Measurements from ENCODE around the gene MAGI3.
"Not testable (repeated sequence)": the region's sequence is repeated elsewhere in the genome, so short reads cannot be mapped to it uniquely, and the experiment has no call there.

The MAGI3 gene

DNA sequence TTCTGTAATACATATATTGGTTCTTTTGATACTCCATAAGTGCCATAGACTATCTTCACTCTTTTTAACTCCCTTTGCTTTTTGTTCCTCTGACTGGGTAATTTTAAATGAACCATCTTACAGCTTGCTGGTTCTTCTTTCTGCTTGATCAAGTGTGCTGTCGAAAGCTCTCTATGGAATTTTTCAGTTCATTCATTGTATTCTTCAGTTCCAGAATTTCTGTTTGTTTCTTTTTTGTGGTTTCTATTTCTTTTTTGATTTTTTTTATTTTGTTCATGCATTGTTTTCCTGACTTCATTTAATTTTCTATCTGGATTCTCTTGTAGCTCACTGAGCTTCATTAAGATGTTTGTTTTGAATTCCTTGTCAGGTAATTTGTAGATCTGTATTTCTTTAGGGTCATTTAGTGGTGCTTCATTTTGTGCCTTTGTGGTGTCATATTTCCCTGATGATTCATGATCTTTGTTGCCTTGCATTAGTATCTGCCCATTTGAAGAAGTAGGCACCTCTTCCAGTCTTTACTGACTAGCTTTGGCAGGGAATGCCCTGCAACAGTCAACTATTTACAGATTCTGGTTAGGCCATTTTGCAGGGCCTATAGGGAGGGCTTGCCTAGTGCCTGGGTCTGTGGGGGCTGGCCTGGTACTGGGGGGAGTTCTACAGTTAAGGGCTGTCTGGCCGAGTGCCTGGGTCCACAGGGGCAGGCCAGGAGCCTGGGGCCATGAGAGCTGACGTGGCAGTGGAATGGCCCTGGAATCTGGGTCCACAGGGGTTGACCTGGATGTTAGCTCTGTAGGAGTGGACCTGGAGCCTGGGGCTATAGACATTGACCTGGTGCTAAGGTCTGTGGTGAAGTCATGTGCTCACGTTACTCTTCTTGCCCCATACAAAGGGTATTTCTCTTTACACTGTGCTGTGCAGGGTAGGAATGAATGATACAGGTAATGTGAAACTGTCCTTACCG is 89.7 kb downstream of the MAGI3 start:
- no peaks in the 10 kb centered on the region for H3K9me3 ChIP-seq (ENCODE audit: control insufficient read depth, insufficient read depth, low read length)
- H3K4me1 ChIP-seq (ENCODE audit: control insufficient read depth, insufficient read depth, low read length) = no peaks in the 10 kb centered on the region
- H3K4me3 ChIP-seq (ENCODE audit: low read length) = no peak overlapping the region
- no peak for DNase-seq (ENCODE audit: low read depth, low spot score)
- H3K27me3 ChIP-seq (ENCODE audit: control insufficient read depth, insufficient read depth, low read length) = no peaks in the 10 kb centered on the region
- no CpG with 5 or more reads among the region's 5 CpGs for WGBS (ENCODE audit: insufficient coverage, insufficient read length)
- no peak overlapping the region for H3K27ac ChIP-seq (ENCODE audit: low read length)
- no peaks in the 10 kb centered on the region for H3K36me3 ChIP-seq (ENCODE audit: control insufficient read depth, insufficient read depth, low read length)

GRCh38 chr1:113485131-113485530 is 94.8 kb downstream of the MAGI3 start:
- H3K27ac ChIP-seq (ENCODE audit: low read length); H3K27me3 ChIP-seq (ENCODE audit: control insufficient read depth, insufficient read depth, low read length); DNase-seq (ENCODE audit: low read depth, low spot score); H3K36me3 ChIP-seq (ENCODE audit: control insufficient read depth, insufficient read depth, low read length); H3K9me3 ChIP-seq (ENCODE audit: control insufficient read depth, insufficient read depth, low read length); H3K4me1 ChIP-seq (ENCODE audit: control insufficient read depth, insufficient read depth, low read length); H3K4me3 ChIP-seq (ENCODE audit: low read length): not testable (repeated sequence)
- no CpG with 5 or more reads among the region's 3 CpGs for WGBS (ENCODE audit: insufficient coverage, insufficient read length)

DNA sequence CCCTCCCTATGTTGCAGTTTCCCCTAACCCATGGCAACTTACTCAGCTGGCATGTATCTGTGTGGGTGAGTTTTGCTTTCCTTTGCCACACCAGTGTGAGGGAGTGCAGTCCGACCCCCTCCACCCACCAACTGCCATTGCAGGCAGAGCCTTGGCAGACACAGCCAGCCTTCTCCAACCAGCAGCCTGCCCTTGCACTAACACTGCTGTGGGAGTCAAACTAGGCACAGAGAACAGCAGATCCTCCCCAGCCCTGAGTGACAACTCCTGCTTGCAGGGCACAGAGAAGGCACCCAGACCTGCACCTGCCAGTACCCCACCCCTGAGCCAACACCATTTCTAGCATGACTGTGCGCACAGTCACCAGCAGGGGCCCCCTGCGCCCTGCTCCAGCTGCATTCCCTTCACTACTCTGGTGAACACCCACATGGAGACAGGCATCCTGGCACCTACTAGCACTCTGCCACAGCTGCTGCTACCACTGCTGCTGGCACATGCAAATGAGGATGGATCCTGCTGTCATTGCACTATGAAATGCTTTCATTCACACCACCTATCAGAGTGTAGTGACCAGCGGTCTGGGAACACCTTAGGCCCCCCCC is 98.4 kb downstream of the MAGI3 start:
- Histone ChIP-seq H3K4me3 (ENCODE audit: low read length) (no peak overlapping the region), H3K4me1 (ENCODE audit: control insufficient read depth, insufficient read depth, low read length) (no peaks in the 10 kb centered on the region), H3K27me3 (ENCODE audit: control insufficient read depth, insufficient read depth, low read length) (no peaks in the 10 kb centered on the region), H3K27ac (ENCODE audit: low read length) (no peak overlapping the region), H3K9me3 (ENCODE audit: control insufficient read depth, insufficient read depth, low read length) (no peaks in the 10 kb centered on the region), H3K36me3 (ENCODE audit: control insufficient read depth, insufficient read depth, low read length) (no peaks in the 10 kb centered on the region)
- WGBS (ENCODE audit: insufficient coverage, insufficient read length) = no CpG with 5 or more reads among the region's 4 CpGs
- DNase-seq (ENCODE audit: low read depth, low spot score) = no peak

DNA sequence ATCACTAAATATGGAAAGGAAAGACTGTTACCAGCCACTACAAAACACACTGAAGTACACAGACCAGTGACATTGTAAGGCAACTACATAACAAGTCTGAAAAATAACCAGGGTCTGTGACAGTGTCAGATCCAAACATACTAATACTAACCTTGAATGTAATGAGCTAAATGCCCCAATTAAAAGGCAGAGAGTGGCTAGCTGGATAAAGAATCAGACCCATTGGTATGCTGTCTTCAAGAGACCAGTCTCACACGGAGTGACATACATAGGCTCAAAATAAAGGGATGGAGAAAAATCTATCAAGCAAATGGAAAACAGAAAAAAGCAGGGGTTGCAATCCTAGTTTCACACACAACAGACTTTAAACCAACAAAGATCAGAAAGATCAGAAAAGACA is 100.1 kb downstream of the MAGI3 start:
- H3K4me1 ChIP-seq (ENCODE audit: control insufficient read depth, insufficient read depth, low read length) = no peaks in the 10 kb centered on the region
- H3K36me3 ChIP-seq (ENCODE audit: control insufficient read depth, insufficient read depth, low read length) = no peaks in the 10 kb centered on the region
- H3K27ac ChIP-seq (ENCODE audit: low read length) = no peak overlapping the region
- no peaks in the 10 kb centered on the region for H3K27me3 ChIP-seq (ENCODE audit: control insufficient read depth, insufficient read depth, low read length)
- WGBS (ENCODE audit: insufficient coverage, insufficient read length) = no CpG with 5 or more reads among the region's 1 CpG
- no peaks in the 10 kb centered on the region for H3K9me3 ChIP-seq (ENCODE audit: control insufficient read depth, insufficient read depth, low read length)
- no peak for DNase-seq (ENCODE audit: low read depth, low spot score)
- no peak overlapping the region for H3K4me3 ChIP-seq (ENCODE audit: low read length)

DNA sequence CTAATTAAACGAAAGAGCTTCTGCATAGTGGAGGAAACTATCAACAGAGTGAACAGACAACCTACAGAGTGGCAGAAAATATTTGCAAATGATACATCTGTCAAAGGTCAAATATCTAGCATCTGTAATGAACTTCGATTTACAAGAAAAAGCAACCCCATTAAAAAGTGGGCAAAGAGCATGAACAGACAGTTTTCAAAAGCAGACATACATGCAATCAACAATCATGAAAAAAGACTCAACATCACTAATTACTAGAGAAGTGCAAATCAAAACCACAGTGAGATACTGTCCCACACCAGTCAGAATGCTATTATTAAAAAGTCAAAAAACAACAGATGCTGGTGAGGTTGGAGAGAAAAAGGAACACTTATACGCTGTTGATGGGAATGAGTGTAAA is 103.2 kb downstream of the MAGI3 start:
- no peaks in the 10 kb centered on the region for H3K27me3 ChIP-seq (ENCODE audit: control insufficient read depth, insufficient read depth, low read length)
- no peaks in the 10 kb centered on the region for H3K4me1 ChIP-seq (ENCODE audit: control insufficient read depth, insufficient read depth, low read length)
- no peak overlapping the region for H3K4me3 ChIP-seq (ENCODE audit: low read length)
- no peak for DNase-seq (ENCODE audit: low read depth, low spot score)
- no peaks in the 10 kb centered on the region for H3K36me3 ChIP-seq (ENCODE audit: control insufficient read depth, insufficient read depth, low read length)
- no peaks in the 10 kb centered on the region for H3K9me3 ChIP-seq (ENCODE audit: control insufficient read depth, insufficient read depth, low read length)
- WGBS (ENCODE audit: insufficient coverage, insufficient read length) = no CpG with 5 or more reads among the region's 3 CpGs
- no peak overlapping the region for H3K27ac ChIP-seq (ENCODE audit: low read length)

DNA sequence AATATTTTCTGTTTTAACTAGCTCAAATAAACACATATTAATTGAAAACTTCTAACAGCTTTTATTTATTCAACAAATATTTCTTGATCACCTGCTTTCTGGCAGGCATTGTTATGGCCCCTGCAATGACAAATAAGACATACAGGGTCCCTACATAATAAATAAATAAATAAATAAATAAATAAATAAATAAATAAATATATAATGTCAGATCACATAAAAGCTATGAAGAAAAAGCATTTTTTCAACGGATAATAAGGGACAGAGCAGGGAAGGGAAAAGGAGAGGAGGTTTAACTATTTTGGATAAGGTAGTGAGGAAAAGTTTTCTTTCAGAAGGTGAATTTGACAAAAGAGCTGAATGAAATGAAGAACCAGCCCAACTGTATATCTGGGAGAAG is 115.0 kb downstream of the MAGI3 start:
- H3K27me3 ChIP-seq (ENCODE audit: control insufficient read depth, insufficient read depth, low read length) = no peaks in the 10 kb centered on the region
- no peaks in the 10 kb centered on the region for H3K9me3 ChIP-seq (ENCODE audit: control insufficient read depth, insufficient read depth, low read length)
- H3K4me3 ChIP-seq (ENCODE audit: low read length) = no peak overlapping the region
- no peaks in the 10 kb centered on the region for H3K4me1 ChIP-seq (ENCODE audit: control insufficient read depth, insufficient read depth, low read length)
- no CpG with 5 or more reads among the region's 1 CpG for WGBS (ENCODE audit: insufficient coverage, insufficient read length)
- H3K36me3 ChIP-seq (ENCODE audit: control insufficient read depth, insufficient read depth, low read length) = no peaks in the 10 kb centered on the region
- no peak overlapping the region for H3K27ac ChIP-seq (ENCODE audit: low read length)
- no peak for DNase-seq (ENCODE audit: low read depth, low spot score)

DNA sequence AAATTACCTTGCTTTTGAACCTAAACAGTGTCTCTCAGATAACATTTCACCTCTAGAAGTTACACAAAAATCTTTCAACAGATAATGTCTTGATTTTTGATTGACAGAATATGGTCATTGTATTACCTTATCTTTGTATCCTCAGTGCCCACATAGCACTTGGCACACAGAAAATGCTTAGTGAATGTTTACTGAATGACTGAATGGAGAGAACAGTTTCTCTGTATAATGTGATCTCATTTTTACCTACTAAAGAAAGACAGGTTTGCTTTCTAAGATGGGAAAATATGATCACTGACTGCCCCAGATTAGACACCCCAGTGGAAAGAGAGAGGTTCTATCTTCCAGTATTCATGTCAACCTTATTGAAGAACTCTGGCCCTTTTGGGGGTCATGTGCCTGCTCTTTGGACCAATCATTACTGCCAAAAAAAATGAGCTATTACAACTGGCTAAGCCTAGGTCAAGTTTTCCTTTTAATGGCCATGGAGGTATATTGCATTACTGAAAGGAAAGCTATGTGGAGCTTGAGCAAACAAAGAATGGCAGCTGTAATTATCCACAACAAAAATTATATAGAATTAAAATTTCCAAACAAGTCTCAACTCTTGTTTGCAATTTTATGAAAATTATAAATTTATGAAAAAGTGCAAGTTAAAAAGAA is 117.4 kb downstream of the MAGI3 start:
- Histone ChIP-seq H3K4me1 (ENCODE audit: control insufficient read depth, insufficient read depth, low read length) (no peaks in the 10 kb centered on the region), H3K27ac (ENCODE audit: low read length) (no peak overlapping the region), H3K4me3 (ENCODE audit: low read length) (no peak overlapping the region), H3K9me3 (ENCODE audit: control insufficient read depth, insufficient read depth, low read length) (peaks cover 1% of the 10 kb centered on the region; the same call in 1 of the 2 replicates), H3K27me3 (ENCODE audit: control insufficient read depth, insufficient read depth, low read length) (no peaks in the 10 kb centered on the region), H3K36me3 (ENCODE audit: control insufficient read depth, insufficient read depth, low read length) (no peaks in the 10 kb centered on the region)
- no peak for DNase-seq (ENCODE audit: low read depth, low spot score)

- Histone ChIP-seq H3K27ac (ENCODE audit: low read length) (no peak overlapping the region), H3K4me3 (ENCODE audit: low read length) (no peak overlapping the region), H3K36me3 (ENCODE audit: control insufficient read depth, insufficient read depth, low read length) (no peaks in the 10 kb centered on the region), H3K27me3 (ENCODE audit: control insufficient read depth, insufficient read depth, low read length) (no peaks in the 10 kb centered on the region), H3K9me3 (ENCODE audit: control insufficient read depth, insufficient read depth, low read length) (peaks cover 1% of the 10 kb centered on the region; the same call in 1 of the 2 replicates), H3K4me1 (ENCODE audit: control insufficient read depth, insufficient read depth, low read length) (no peaks in the 10 kb centered on the region)
- DNase-seq (ENCODE audit: low read depth, low spot score) = no peak
- no CpG with 5 or more reads among the region's 2 CpGs for WGBS (ENCODE audit: insufficient coverage, insufficient read length)
These were observed 118.2 kb downstream of the MAGI3 start for GRCh38 chr1:113508364-113509164.

DNA sequence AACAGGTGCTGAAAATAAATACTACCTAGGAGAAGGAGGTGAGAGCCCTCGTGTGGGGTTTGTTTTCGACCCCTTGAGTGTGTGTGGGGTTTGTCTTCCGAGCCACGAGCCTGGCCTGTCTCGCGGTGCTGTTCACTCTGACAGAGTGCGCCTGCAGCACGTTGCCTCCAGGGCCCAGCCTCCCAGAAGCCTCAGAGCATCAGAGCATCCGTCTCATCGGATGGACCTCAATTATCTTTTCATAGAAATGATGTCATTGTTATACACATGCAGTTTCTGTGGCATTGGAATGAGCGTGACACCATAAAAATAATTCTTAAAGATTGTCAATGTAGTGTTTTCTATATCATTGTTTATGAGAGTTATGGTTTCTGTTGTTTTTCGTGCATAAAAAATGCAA is 119.5 kb downstream of the MAGI3 start:
- H3K9me3 ChIP-seq (ENCODE audit: control insufficient read depth, insufficient read depth, low read length); DNase-seq (ENCODE audit: low read depth, low spot score); H3K27me3 ChIP-seq (ENCODE audit: control insufficient read depth, insufficient read depth, low read length); H3K27ac ChIP-seq (ENCODE audit: low read length); H3K4me1 ChIP-seq (ENCODE audit: control insufficient read depth, insufficient read depth, low read length); H3K4me3 ChIP-seq (ENCODE audit: low read length); H3K36me3 ChIP-seq (ENCODE audit: control insufficient read depth, insufficient read depth, low read length): not testable (repeated sequence)
- WGBS (ENCODE audit: insufficient coverage, insufficient read length) = no CpG with 5 or more reads among the region's 12 CpGs

DNA sequence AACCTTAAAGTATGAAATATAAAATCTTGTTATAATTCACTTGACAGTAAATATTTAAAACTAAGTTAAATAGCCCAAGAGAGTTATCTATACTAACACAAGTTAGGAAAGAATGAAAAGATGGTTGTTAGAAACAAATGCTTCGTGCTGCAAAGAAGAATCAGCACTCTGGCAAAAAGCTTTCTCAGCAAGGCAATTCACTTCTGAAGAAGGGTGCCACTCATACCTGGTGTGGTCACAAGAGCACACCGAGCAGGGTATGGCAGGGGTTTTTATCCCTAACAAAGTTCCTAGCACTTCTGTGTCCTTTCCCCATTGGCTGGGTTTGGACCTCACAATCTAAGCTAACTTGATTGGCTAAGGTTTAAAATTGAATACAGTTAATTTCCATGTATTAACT is 121.0 kb downstream of the MAGI3 start:
- H3K27ac ChIP-seq (ENCODE audit: low read length) = no peak overlapping the region
- no peak for DNase-seq (ENCODE audit: low read depth, low spot score)
- H3K9me3 ChIP-seq (ENCODE audit: control insufficient read depth, insufficient read depth, low read length) = peaks cover 1% of the 10 kb centered on the region; the same call in 1 of the 2 replicates
- H3K36me3 ChIP-seq (ENCODE audit: control insufficient read depth, insufficient read depth, low read length) = no peaks in the 10 kb centered on the region
- no CpG with 5 or more reads among the region's 2 CpGs for WGBS (ENCODE audit: insufficient coverage, insufficient read length)
- no peak overlapping the region for H3K4me3 ChIP-seq (ENCODE audit: low read length)
- H3K27me3 ChIP-seq (ENCODE audit: control insufficient read depth, insufficient read depth, low read length) = no peaks in the 10 kb centered on the region
- H3K4me1 ChIP-seq (ENCODE audit: control insufficient read depth, insufficient read depth, low read length) = no peaks in the 10 kb centered on the region

All from iPS DF 6.9 (cell line).